H1 (cell line): ENCODE results near the gene MEN1. TPM values are rescaled to one million over a fixed set of nuclear protein-coding genes. Genes with fewer than 3 reads are reported as not detected.

Experiments used
- CTCF ChIA-PET: fragments of 300-600 bp; sonication (Branson Sonifier 250); formaldehyde crosslinking; loops from one replicate; lab custom pipeline; 2021; ENCODE audit not compliant: partially characterized antibody; lab: Charles Lee
- POLR2A ChIA-PET: fragments of 300-600 bp; sonication (Branson Sonifier 250); formaldehyde crosslinking; loops from one replicate; lab custom pipeline; 2021; ENCODE audit warnings: inconsistent platforms; ENCODE audit not compliant: partially characterized antibody; lab: Charles Lee
- DNase-seq, 2 experiments: peaks; one replicate each; pipeline versions ENCODE4 v3.0.0 to v3.0.0-alpha.2; 2010 to 2022; ENCODE audit warnings: low spot score in 2 of 2, low read depth in 1 of 2, mixed read lengths in 1 of 2
- FAIRE-seq: peaks from 2 replicates; lab custom pipeline; 2011; peaks lifted over from hg19 to GRCh38; lab: Jason Lieb, UNC
- H2AFZ ChIP-seq: 2 replicates; pipeline ENCODE4 v1.8.1; 2012; ENCODE audit warnings: low read length, inconsistent platforms
- H2AK5ac ChIP-seq: 2 replicates; pipeline ENCODE4 v1.6.1; 2013; ENCODE audit warnings: low read depth, low read length
- H2BK120ac ChIP-seq: replicated peaks from 2 replicates; pipeline ENCODE3; 2013; ENCODE audit warnings: low read depth, low read length, inconsistent platforms
- H2BK12ac ChIP-seq: 2 replicates; pipeline ENCODE4 v1.6.1; 2013; ENCODE audit warnings: low read depth, low read length
- H2BK15ac ChIP-seq: 2 replicates; pipeline ENCODE4 v1.6.1; 2013; ENCODE audit warnings: low read length
- H2BK20ac ChIP-seq: 2 replicates; pipeline ENCODE4 v1.6.1; 2013; ENCODE audit warnings: low read length
- H2BK5ac ChIP-seq: 2 replicates; pipeline ENCODE4 v1.6.1; 2013; ENCODE audit warnings: low read depth, low read length
- H3K14ac ChIP-seq: 2 replicates; pipeline ENCODE4 v1.6.1; 2013; ENCODE audit warnings: inconsistent platforms; ENCODE audit not compliant: insufficient read length
- H3K18ac ChIP-seq: 2 replicates; pipeline ENCODE4 v1.6.1; 2013; ENCODE audit warnings: low read length; ENCODE audit errors: extremely low read depth
- H3K23ac ChIP-seq: 2 replicates; pipeline ENCODE4 v1.6.1; 2013; ENCODE audit warnings: inconsistent platforms; ENCODE audit not compliant: insufficient read length
- H3K23me2 ChIP-seq: 2 replicates; pipeline ENCODE4 v1.6.1; 2013; ENCODE audit warnings: low read depth, low read length
- H3K27ac ChIP-seq: 2 replicates; pipeline ENCODE4 v1.6.1; 2011; ENCODE audit warnings: low read depth, low read length, inconsistent platforms
- H3K27me3 ChIP-seq, 4 experiments: replicated peaks in 1 of 4; 1 replicate in 1 of 4; 2 replicates in 3 of 4; pipeline versions ENCODE4 v1.6.1 to v1.8.1; 2011 to 2013; ENCODE audit warnings: low read length in 3 of 4, mild to moderate bottlenecking in 3 of 4, inconsistent platforms in 2 of 4, mixed read lengths in 2 of 4, moderate library complexity in 1 of 4; ENCODE audit not compliant: control insufficient read depth in 3 of 4, insufficient read depth in 3 of 4; ENCODE audit errors: extremely low read depth in 1 of 4
- H3K36me3 ChIP-seq, 4 experiments: 2 replicates each; pipeline versions ENCODE4 v1.6.1 to v1.8.1; 2011 to 2013; ENCODE audit warnings: mild to moderate bottlenecking in 4 of 4, low read length in 3 of 4, moderate library complexity in 2 of 4, control low read depth in 1 of 4, inconsistent platforms in 1 of 4; ENCODE audit not compliant: insufficient read depth in 4 of 4, control insufficient read depth in 2 of 4
- H3K4ac ChIP-seq: replicated peaks from 2 replicates; pipeline ENCODE3; 2013; ENCODE audit warnings: low read length, low read depth, mixed read lengths, inconsistent platforms; ENCODE audit not compliant: insufficient read length
- H3K4me1 ChIP-seq, 4 experiments: replicated peaks in 1 of 4; 1 replicate in 1 of 4; 2 replicates in 3 of 4; pipeline versions ENCODE4 v1.6.1 to v1.8.1; 2011 to 2013; ENCODE audit warnings: low read length in 3 of 4, inconsistent platforms in 2 of 4, mixed read lengths in 1 of 4; ENCODE audit not compliant: insufficient read depth in 4 of 4, control insufficient read depth in 3 of 4
- H3K4me2 ChIP-seq, 2 experiments: 2 replicates each; pipeline versions ENCODE4 v1.6.1 to v1.8.1; 2011 to 2013; ENCODE audit warnings: low read depth in 2 of 2, low read length in 2 of 2, control low read depth in 1 of 2, inconsistent platforms in 1 of 2, mild to moderate bottlenecking in 1 of 2; ENCODE audit not compliant: insufficient read depth in 1 of 2
- H3K4me3 ChIP-seq, 4 experiments: fragments of 200-600, 300-600 bp in 1 of 4; sonication (generic), shearing (Covaris generic), sonication (Bioruptor Twin) in 1 of 4; 2 replicates each; pipeline versions ENCODE4 v1.5.1 to v1.8.1; 2011 to 2016; ENCODE audit warnings: low read length in 4 of 4, low read depth in 3 of 4, control low read depth in 2 of 4, inconsistent platforms in 2 of 4, mild to moderate bottlenecking in 2 of 4, mixed read lengths in 1 of 4, moderate library complexity in 1 of 4; ENCODE audit not compliant: insufficient read depth in 2 of 4; ENCODE audit errors: extremely low read depth in 1 of 4
- H3K56ac ChIP-seq: replicated peaks from 2 replicates; pipeline ENCODE3; 2013; ENCODE audit warnings: low read depth, mild to moderate bottlenecking, mixed read lengths, low read length, inconsistent platforms; ENCODE audit not compliant: insufficient read length
- H3K79me1 ChIP-seq: 2 replicates; pipeline ENCODE4 v1.6.1; 2013; ENCODE audit warnings: low read depth, low read length, control low read depth
- H3K79me2 ChIP-seq, 2 experiments: 2 replicates each; pipeline versions ENCODE4 v1.6.1 to v1.8.1; 2012 to 2013; ENCODE audit warnings: low read length in 2 of 2, mild to moderate bottlenecking in 2 of 2, inconsistent platforms in 1 of 2; ENCODE audit not compliant: insufficient read depth in 2 of 2, control insufficient read depth in 1 of 2
- H3K9ac ChIP-seq, 4 experiments: replicated peaks in 1 of 4; 1 replicate in 1 of 4; 2 replicates in 3 of 4; pipeline versions ENCODE4 v1.6.1 to v1.8.1; 2011 to 2013; ENCODE audit warnings: low read depth in 3 of 4, low read length in 3 of 4, control low read depth in 2 of 4, mild to moderate bottlenecking in 2 of 4, moderate library complexity in 2 of 4, inconsistent platforms in 1 of 4; ENCODE audit errors: extremely low read depth in 1 of 4
- H3K9me3 ChIP-seq, 2 experiments: 2 replicates each; pipeline versions ENCODE4 v1.6.1 to v1.8.1; 2012 to 2013; ENCODE audit warnings: mild to moderate bottlenecking in 2 of 2, moderate library complexity in 2 of 2, control low read depth in 1 of 2, inconsistent platforms in 1 of 2, low read depth in 1 of 2, low read length in 1 of 2, mixed read lengths in 1 of 2; ENCODE audit not compliant: insufficient read depth in 2 of 2
- H4K20me1 ChIP-seq, 2 experiments: replicated peaks in 1 of 2; 2 replicates each; pipeline versions ENCODE3 to v1.8.1; 2011 to 2013; ENCODE audit warnings: inconsistent platforms in 2 of 2, low read length in 2 of 2, mild to moderate bottlenecking in 1 of 2; ENCODE audit not compliant: insufficient read depth in 2 of 2, control insufficient read depth in 1 of 2
- H4K5ac ChIP-seq: 2 replicates; pipeline ENCODE4 v1.6.1; 2013; ENCODE audit warnings: low read length, low read depth, mixed read lengths, inconsistent platforms; ENCODE audit not compliant: insufficient read length
- H4K8ac ChIP-seq: 2 replicates; pipeline ENCODE4 v1.8.0; 2013; ENCODE audit warnings: mild to moderate bottlenecking, moderate library complexity, low read length, inconsistent platforms; ENCODE audit not compliant: insufficient read depth; ENCODE audit errors: extremely low read depth
- H4K91ac ChIP-seq: replicated peaks from 2 replicates; pipeline ENCODE3; 2013; ENCODE audit warnings: low read length, mixed read lengths, inconsistent platforms; ENCODE audit not compliant: insufficient read length
- BRCA1 ChIP-seq: IDR thresholded peaks from 2 replicates; pipeline ENCODE4 v1.6.1; 2012; ENCODE audit warnings: low read depth, low read length, improper control_type of control experiment
- CBX5 ChIP-seq: fragments of 300-800, 300-1000 bp; sonication (generic); IDR thresholded peaks from 2 replicates; pipeline ENCODE4 v1.7.1; 2016; ENCODE audit warnings: antibody characterized with exemption, low read length, low read depth
- CREB1 ChIP-seq: IDR thresholded peaks from 2 replicates; pipeline ENCODE4 v1.6.1; 2012; ENCODE audit warnings: inconsistent platforms
- HDAC6 ChIP-seq: IDR thresholded peaks from one replicate; pipeline ENCODE4 v1.7.1; 2012; ENCODE audit warnings: low read depth, mild to moderate bottlenecking, inconsistent platforms, low read length, moderate library complexity
- JUN ChIP-seq: IDR thresholded peaks from 2 replicates; pipeline ENCODE4 v1.6.1; 2011; ENCODE audit warnings: low read depth, mild to moderate bottlenecking, improper control_type of control experiment, low read length
- NRF1 ChIP-seq: IDR thresholded peaks from 2 replicates; pipeline ENCODE4 v1.6.1; 2011; ENCODE audit warnings: mild to moderate bottlenecking, low read depth, low read length, improper control_type of control experiment
- WGBS, 2 experiments: shearing (Covaris generic) in 1 of 2; methylation state at CpG; one replicate each; pipeline versions ENCODE4 v1.1.6 to v1.1.7; 2013 to 2015; ENCODE audit warnings: low lambda C conversion rate in 2 of 2, mixed read lengths in 2 of 2, inconsistent platforms in 1 of 2, low coverage in 1 of 2, missing lambda C conversion rate in 1 of 2; ENCODE audit not compliant: insufficient replicate concordance in 2 of 2, insufficient coverage in 1 of 2, insufficient read length in 1 of 2; ENCODE audit errors: extremely low coverage in 1 of 2, missing lambda C conversion rate in 1 of 2; 5-methylcytosine and 5-hydroxymethylcytosine counted together
- polyA plus RNA-seq, 7 experiments: library from polyadenylated mRNA; depleted of rRNA in 3 of 7; stranded (reverse) in 5 of 7; unstranded in 2 of 7; fragments of >200 nt in 5 of 7; fragments of 200-250 nt in 2 of 7; gene quantifications; 1 replicate in 5 of 7; 2 replicates in 1 of 7; 4 replicates in 1 of 7; pipeline versions ENCODE4 v1.2.1 to v1.2.3, GENCODE V29; 2011 to 2013; ENCODE audit warnings: missing spikeins in 2 of 7, mixed read lengths in 2 of 7
- total RNA-seq: library from RNA; stranded (reverse); fragmentation: NEBNext Ultra II Directional; extraction: Animal tissue kit (Norgen Biotek cat#: 25700); gene quantifications from 2 replicates; pipeline ENCODE4 v1.2.1, GENCODE V29; 2021
- TF ChIP-seq, protein P1 (sequence below): IDR thresholded peaks from 2 replicates; pipeline ENCODE4 v1.6.1; 2012; ENCODE audit warnings: inconsistent platforms

Gene MEN1
- total and polyA plus RNA-seq, 2 of the 8 experiments (the other 6 are each of a cell fraction or from before 2014, with no cell fraction given): 47.2 to 56.3 TPM

GRCh38 chr11:64813826-64814225 is 3.5 kb upstream of the MEN1 start:
- POLR2A ChIA-PET: no interaction called here
- Histone ChIP-seq H3K79me1 (peaks cover 2% of the 10 kb centered on the region), H4K8ac (no peak overlapping the region), H2AFZ (no peak overlapping the region), H3K27me3 (no peaks in the 10 kb centered on the region), H2AK5ac (no peak overlapping the region), H2BK12ac (no peak overlapping the region), H3K9me3 (no peaks in the 10 kb centered on the region), H2BK15ac (no peak overlapping the region), H3K4me3 (no peak overlapping the region), H3K36me3 (no peaks in the 10 kb centered on the region), H3K23ac (no peak overlapping the region), H4K5ac (no peak overlapping the region), H3K27ac (no peak overlapping the region), H2BK120ac (no peak overlapping the region), H4K20me1 (peaks cover 0 to 5% of the 10 kb centered on the region in 2 experiments), H3K79me2 (no peaks in the 10 kb centered on the region; a peak in 1 of 4 replicates), H4K91ac (no peak overlapping the region), H3K23me2 (peaks cover 8% of the 10 kb centered on the region; the same call in 1 of the 2 replicates), H2BK20ac (no peak overlapping the region), H3K9ac (no peak overlapping the region), H3K14ac (no peak overlapping the region), H3K4me1 (peaks cover 0 to 7% (median 2%) of the 10 kb centered on the region in 4 experiments; a peak in 5 of 7 replicates), H3K4me2 (no peak overlapping the region), H3K56ac (no peak overlapping the region), H3K18ac (no peak overlapping the region), H3K4ac (no peak overlapping the region), H2BK5ac (no peak overlapping the region)
- CTCF ChIA-PET: interaction anchor here (0.6 to 1.5 kb wide), 4 partner anchors 8 to 41 kb away, joined by 3 to 5 read pairs (median 4); no protein-coding TSS in a partner anchor
- 93% methylated on average over 5 of the region's 5 CpGs; no CpG with 5 or more reads in 1 of the 2 experiments for WGBS, 2 experiments
- DNase-seq (no peak), FAIRE-seq (no peak)
- no peak for TF ChIP-seq HDAC6
- TF ChIP-seq CBX5: no peak
- TF ChIP-seq CREB1: no peak
- no peak for TF ChIP-seq NRF1
- TF ChIP-seq, protein P1, sequence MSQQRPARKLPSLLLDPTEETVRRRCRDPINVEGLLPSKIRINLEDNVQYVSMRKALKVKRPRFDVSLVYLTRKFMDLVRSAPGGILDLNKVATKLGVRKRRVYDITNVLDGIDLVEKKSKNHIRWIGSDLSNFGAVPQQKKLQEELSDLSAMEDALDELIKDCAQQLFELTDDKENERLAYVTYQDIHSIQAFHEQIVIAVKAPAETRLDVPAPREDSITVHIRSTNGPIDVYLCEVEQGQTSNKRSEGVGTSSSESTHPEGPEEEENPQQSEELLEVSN: no peak
- no peak for TF ChIP-seq BRCA1
- TF ChIP-seq JUN: no peak
